ENCODE results near the gene CTU1.

CTU1 gene

DNA sequence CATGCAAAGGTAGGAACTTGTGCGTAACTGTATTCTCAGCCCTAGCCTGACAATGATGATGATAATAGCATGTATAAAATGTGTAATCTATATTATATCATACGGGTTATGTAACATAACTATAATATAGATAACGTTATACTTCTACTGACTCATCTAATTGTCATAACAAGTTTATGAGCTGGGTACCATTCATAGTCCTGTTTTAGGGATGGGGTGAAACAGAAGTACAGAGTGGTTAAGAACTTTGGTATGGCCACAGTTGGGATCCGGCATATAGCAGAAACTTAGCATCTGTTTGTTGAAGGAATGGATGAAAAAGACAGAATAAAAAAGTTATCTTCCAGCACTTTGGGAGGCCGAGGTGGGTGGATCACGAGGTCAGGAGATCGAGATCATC, 5.2 kb downstream of the CTU1 start:
- no peak for DNase-seq

DNA sequence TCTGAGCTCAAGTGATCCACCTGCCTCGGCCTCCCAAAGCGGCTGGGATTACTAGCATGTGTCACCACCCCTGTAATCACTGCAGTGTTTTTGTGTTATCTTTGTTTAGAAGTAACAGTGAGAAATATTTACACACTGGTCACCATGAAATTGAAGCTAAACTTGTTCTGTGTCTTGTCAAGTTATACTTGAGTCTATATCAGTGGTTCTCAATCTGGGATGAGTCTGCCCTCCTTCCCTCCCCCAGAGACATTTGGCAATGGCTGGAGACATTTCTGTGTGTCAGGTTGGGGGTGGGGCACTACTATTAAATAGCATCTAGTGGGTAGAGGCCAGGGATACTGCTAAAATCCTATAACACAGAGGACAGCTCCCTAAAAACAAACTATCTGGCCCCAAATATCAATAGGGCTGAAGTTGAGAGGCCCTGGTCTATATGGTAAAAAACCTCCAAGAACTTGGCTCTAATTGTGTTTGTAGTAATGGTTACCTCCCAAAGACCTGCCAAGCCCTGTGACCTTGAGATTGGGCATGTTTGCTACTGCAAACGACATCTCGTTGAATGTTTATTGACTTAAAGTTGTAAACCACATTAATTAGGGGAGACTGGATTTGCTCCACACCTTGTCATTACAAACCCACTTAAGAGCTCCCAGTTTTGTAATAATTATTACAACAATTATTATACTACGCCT, 6.9 kb downstream of the CTU1 start:
- DNase-seq, result no peak

GRCh38 chr19:51100601-51101000, 7.6 kb downstream of the CTU1 start:
- no peak for DNase-seq

- no peak for DNase-seq
Observed at GRCh38 chr19:51099047-51099382, 9.2 kb downstream of the CTU1 start.

GRCh38 chr19:51098365-51099046, 9.7 kb downstream of the CTU1 start:
- no peak for DNase-seq

GRCh38 chr19:51097796-51098195, 10.4 kb downstream of the CTU1 start:
- no peak for DNase-seq

DNA sequence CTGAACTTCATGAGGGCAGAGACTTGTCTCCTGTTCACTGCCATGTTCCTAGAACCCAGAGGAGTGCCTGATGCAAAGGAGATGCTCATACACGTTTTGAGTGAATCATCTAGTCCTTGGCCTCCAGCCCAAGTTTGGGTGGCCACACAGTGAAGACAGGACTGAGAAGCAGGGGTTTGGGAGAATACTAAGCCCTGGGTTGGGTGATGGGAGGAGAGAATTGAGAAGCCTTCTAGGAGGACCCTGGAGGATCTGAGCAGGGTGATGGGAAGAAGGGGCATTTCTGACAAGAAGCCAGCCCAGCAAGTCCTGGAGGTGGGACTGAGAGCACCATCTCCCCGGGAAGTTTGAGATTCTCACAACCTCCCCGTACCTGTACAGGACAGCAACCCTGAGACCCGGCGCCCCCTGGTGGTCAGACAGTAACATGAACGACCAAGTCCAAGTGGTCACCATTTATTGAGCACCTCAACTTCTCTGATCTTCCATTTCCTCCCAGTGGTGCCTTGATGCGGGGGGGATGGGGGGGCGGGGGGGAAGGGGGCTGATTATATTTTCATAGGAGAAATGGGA, 11.0 kb downstream of the CTU1 start:
- no peak for DNase-seq

DNA sequence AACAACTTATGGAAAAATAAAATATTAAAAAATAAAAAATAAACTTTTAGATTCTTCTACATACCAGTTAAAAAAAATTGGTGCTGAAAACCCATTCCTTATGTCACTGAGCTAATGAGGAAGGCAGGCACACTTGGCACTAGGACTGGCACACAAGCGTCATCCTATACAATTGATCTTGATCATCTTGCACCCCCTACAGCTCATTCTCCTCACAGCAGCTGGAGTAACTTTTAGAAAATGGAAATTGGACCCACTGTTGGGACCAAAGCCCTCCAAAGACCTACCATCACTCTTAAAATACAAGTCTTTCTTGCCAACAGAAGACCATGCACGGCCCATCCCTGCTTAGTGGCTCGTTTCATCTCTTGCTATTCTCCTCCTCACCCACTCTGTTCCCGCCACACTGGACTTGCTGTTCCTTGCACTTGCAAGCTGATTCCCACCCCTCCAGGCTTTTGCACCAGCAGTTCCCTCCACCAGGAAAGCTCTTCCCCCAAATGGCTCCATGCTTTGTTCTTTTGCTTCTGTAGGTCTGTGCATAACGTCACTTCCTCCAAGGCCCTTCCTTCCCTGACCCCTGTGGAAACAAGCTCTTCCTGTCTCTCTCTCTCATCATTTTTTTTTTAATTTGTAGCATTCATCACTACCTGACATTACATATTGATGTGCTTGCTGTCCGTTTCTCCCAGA, 11.6 kb downstream of the CTU1 start:
- DNase-seq, result no peak

DNA sequence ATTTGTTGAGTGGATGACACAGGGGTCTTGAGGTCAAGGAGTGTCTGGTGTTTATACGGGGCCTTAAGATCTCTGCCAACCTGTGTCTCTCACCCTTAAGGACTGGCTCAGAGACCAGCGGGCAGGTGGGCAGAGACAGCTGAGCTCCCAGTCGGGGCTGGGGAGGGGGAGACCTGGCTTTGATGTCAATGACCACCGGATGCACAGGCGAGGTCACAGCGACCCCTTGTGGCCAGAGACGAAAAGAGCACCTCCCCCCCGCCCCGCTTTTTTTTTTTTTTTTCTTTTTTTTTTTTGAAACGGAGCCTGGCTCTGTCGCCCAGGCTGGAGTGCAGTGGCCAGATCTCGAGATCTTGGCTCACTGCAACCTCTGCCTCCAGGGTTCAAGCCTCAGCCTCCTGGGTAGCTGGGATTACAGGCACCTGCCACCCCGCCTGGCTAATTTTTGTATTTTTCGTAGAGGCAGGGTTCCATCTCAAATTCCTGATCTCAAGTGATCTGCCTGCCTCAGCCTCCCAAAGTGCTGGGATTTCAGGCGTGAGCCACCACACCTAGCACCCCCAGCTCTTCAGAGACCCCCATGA, 13.4 kb downstream of the CTU1 start:
- no peak for DNase-seq

- DNase-seq, result no peak
Observed at GRCh38 chr19:51093510-51094345, 14.5 kb downstream of the CTU1 start.

DNA sequence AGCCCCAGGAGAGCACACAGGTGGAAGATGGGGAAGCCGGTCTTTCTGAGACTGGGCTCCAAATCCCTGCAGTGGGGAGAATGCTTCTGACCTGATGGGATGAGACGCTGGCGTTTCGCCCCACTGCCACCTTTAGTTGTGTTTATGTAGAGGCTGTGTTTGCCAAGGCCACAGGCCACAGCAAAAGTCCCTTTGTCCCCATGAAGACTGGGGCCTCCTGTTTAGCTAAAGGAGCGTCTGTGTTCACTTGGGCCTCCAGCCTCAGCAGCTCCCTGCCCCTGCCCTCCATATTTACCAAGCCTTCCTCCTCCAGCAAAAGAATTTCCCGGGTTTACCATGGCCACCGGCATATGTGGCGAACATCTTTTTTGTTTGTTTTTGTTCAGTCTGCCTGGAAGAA, 15.1 kb downstream of the CTU1 start:
- DNase-seq, result no peak

- DNase-seq, result no peak
Observed at GRCh38 chr19:51091895-51092873, 16.0 kb downstream of the CTU1 start.

- no peak for DNase-seq
Observed at GRCh38 chr19:51091126-51091525, 17.1 kb downstream of the CTU1 start.

- no peak for DNase-seq
Observed at GRCh38 chr19:51090471-51090870, 17.7 kb downstream of the CTU1 start.

DNA sequence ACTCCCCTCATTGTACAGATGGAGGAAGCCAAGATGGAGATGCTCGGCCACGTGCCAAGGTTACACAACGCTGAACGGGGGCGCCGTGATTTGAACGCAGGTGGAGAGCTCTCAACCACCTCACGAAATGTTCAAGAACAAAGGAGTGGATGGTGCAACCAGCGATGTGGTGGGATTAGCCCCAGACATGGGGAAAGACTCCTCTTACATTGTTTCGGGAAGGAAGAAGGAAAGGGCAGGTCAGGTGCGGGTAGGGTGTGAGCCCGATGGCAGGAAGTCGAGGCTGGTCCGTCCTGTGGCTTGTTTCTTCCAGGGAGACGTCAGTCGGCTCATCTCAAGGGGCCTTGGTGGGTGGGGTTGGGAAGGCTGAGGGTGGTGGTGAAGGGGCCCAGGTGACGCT, 18.4 kb downstream of the CTU1 start:
- DNase-seq, result no peak

DNA sequence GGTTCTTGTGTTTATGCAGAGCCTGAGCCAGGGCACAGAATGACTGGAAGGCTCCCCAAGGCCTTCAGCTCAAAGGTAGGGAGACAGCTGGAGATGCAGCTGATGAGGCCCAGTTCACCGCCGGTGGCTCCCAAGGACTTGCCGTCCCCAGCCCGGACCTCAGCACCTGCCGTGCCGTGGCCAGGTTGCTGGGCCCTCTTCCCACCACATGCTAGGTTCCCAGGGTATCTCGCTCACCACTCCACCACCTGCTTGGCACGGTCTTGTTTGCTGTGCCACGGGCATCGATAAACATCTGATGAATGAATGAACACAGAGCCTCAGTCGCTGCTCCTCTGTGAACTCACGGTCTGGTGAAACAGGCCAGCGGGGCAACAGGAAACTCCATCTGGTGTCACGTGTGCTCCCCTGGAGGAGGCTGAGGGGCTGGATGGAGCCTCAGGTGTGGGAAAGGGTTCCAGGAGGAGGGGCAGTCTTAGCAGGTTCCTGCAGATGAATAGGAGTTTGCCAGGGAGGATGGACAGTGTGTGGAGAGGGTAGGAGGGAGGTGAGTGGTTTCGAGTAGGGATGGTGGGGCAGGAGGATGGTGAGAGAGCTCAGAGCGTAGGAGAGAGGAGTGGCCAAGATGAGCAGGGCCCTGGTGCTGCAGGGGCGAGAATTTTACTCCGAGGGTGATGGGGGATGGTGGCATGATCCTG, 21.9 kb downstream of the CTU1 start:
- no peak for DNase-seq

DNA sequence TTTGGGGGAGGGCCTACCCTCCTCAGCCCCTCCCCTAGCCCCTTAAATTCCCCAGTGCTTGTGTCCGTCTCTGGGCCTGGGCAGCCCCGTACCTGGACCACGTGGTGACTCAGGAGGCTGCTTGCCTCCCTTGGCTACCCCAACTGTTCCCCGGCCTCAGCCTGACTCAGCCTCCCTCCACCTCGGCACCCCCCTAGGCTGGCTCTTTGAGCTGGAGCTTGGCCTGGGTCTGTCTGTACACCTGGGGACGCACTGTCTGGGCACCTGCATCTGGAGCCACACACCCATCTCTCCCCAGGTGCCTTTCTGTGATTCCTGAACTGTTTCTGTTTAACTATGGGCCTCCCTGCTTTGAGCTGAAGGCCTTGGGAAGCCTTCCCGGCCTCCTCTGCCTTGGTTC, 23.7 kb downstream of the CTU1 start:
- DNase-seq, result no peak

DNA sequence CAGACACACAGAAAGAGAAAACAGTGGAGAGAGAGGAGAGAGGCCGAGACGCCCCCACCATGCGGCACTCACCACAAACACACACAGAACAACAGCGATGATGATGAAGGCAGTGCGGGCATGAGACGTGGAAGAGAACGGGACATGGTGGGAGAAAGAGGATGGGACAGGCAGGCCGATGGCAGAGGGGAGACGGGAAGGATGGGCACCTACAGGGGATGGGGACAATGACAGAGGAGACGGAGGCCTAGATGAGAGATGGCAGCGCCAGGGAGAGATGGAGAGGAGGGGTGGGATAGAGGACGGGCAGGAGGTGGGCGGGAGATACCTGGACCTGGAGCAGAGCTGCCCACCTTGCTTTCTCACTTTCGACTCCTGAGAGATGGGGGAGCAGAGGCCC, 24.4 kb downstream of the CTU1 start:
- no peak for DNase-seq

DNA sequence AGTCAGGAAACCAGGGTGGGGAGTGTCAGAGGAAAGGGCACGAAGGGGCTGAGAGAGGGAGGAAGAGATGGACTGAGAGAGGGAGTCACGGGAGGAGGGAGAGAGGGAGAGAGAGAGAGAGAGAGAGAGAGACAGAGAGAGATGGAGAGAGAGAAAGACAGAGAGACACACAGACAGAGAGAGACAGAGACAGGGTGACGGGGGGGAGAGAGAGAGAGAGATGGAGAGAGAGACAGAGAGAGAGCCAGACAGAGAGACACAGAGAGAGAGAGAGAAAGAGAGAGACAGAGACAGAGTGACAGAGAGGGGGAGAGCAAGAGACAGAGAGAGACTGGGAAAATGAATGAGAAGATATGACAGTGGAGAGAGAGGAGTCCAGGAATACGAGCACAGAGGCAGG, 25.0 kb downstream of the CTU1 start:
- DNase-seq, result no peak

DNA sequence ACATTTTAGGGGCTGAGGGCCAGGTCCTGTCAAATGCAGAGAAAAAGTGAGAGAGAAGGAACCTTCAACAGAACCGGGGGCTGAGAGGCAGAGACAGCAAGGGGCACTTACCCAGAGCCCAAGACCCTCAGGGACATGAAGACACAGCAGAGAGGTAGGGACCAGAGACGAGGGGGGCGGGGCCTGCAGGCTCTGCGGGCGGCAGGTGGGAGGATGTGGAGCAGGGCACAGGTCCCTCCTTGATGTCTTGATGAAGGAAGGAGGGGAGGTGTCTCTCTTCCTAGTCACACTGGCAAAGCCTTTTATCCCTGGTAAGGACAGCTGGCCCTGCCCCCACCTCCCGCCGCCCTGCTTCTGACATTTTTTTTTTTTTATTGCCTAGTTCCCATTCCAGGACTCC, 25.6 kb downstream of the CTU1 start, which contains the start of gene KLK14:
TSS of gene KLK14 (minus strand) at position 277 of the 400 bp plus-strand sequence. CDS start at position 4, 273 bp downstream.
- DNase-seq, result no peak

DNA sequence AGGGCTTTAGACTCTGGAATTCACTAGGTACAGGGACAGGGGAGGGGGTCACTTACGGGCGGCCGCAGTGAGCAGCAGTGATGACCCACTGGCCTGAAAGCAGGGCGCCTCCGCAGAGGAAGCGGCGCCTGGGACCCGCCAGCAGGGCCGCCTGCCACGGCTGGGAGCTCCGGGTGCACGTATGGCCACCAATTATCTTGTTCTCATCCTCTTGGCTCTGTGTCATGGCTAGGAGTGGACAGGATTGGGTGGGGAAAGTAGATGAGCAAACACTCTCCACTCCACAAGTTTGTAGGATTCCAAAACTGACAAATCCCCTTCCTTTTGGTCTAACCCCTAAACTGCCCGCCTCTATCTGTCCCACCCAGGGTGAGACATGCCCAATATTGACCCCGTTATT, 26.7 kb downstream of the CTU1 start:
- no peak for DNase-seq

Measured in activated gamma-delta T cell (primary cell).